OCI-LY1 (cell line): Measurements from ENCODE around the gene PSD4.

Source experiments
- H2AFZ ChIP-seq: fragments of 200-600 bp; sonication (generic), shearing (Covaris generic); 2 replicates; pipeline ENCODE4 v1.6.0; 2014; ENCODE audit warnings: antibody characterized with exemption, mild to moderate bottlenecking, low read length
- H3F3A ChIP-seq: fragments of 200-600 bp; sonication (generic), shearing (Covaris generic); 2 replicates; pipeline ENCODE4 v1.6.0; 2014; ENCODE audit warnings: mild to moderate bottlenecking, antibody characterized with exemption, low read length, moderate library complexity; ENCODE audit not compliant: insufficient read depth
- H3K27ac ChIP-seq: fragments of 200-600 bp; sonication (generic); 2 replicates; pipeline ENCODE4 v1.5.1; 2014; ENCODE audit warnings: low read length, mixed run types, mild to moderate bottlenecking, low read depth; ENCODE audit not compliant: poor library complexity, severe bottlenecking
- H3K27me3 ChIP-seq: fragments of 200-600 bp; sonication (generic); 2 replicates; pipeline ENCODE4 v1.6.0; 2014; ENCODE audit warnings: antibody characterized with exemption, mild to moderate bottlenecking, low read length, moderate library complexity; ENCODE audit not compliant: insufficient read depth
- H3K36me3 ChIP-seq: fragments of 200-600 bp; sonication (generic); 2 replicates; pipeline ENCODE4 v1.6.1; 2014; ENCODE audit warnings: mild to moderate bottlenecking, antibody characterized with exemption, low read length, moderate library complexity, mixed read lengths; ENCODE audit not compliant: insufficient read depth
- H3K4me1 ChIP-seq: fragments of 200-600 bp; sonication (generic); 2 replicates; pipeline ENCODE4 v1.5.1; 2014; ENCODE audit warnings: mild to moderate bottlenecking, low read length, moderate library complexity; ENCODE audit not compliant: insufficient read depth, severe bottlenecking
- H3K4me2 ChIP-seq: fragments of 200-600 bp; sonication (generic), shearing (Covaris generic); 2 replicates; pipeline ENCODE4 v1.6.1; 2014; ENCODE audit warnings: low read length
- H3K4me3 ChIP-seq: fragments of 200-600 bp; sonication (generic); 2 replicates; pipeline ENCODE4 v1.5.1; 2014; ENCODE audit warnings: low read length, low read depth, mild to moderate bottlenecking, mixed read lengths; ENCODE audit not compliant: poor library complexity, severe bottlenecking
- H3K79me2 ChIP-seq: fragments of 200-600 bp; shearing (Covaris generic); 2 replicates; pipeline ENCODE4 v1.6.1; 2016; ENCODE audit warnings: mixed run types, low read length, mixed read lengths; ENCODE audit not compliant: insufficient read depth
- H3K9ac ChIP-seq: fragments of 200-600 bp; sonication (generic), shearing (Covaris generic); 2 replicates; pipeline ENCODE4 v1.6.1; 2014; ENCODE audit warnings: mild to moderate bottlenecking, low read length, mixed read lengths
- H3K9me2 ChIP-seq: fragments of 200-600 bp; sonication (generic), shearing (Covaris generic); 2 replicates; pipeline ENCODE4 v1.6.1; 2014; ENCODE audit warnings: low read depth, mild to moderate bottlenecking, low read length, mixed read lengths
- H3K9me3 ChIP-seq: fragments of 200-600 bp; shearing (Covaris generic); 2 replicates; pipeline ENCODE4 v1.6.1; 2014; ENCODE audit warnings: low read length, mixed read lengths
- H4K20me1 ChIP-seq: fragments of 200-600 bp; sonication (generic), shearing (Covaris generic); 2 replicates; pipeline ENCODE4 v1.6.0; 2016; ENCODE audit warnings: mild to moderate bottlenecking, low read length; ENCODE audit not compliant: insufficient read depth
- EZH2 ChIP-seq: fragments of 200-600 bp; sonication (generic), shearing (Covaris generic); IDR thresholded peaks from 2 replicates; pipeline ENCODE4 v1.8.0; 2017; ENCODE audit warnings: borderline replicate concordance, mixed run types, mild to moderate bottlenecking, antibody characterized with exemption, low read length, moderate library complexity, mixed read lengths
- TF ChIP-seq, protein P1 (sequence below): fragments of 200-600 bp; sonication (generic), shearing (Covaris generic); IDR thresholded peaks from 2 replicates; pipeline ENCODE4 v1.5.1; 2017; ENCODE audit warnings: mild to moderate bottlenecking, antibody characterized with exemption, low read length, moderate library complexity, mixed read lengths

Gene PSD4

GRCh38 chr2:113158884-113159553 is 14.8 kb upstream of the PSD4 start:
- H3K9me3 ChIP-seq, result no peaks in the 10 kb centered on the region
- no peaks in the 10 kb centered on the region for H3K4me1 ChIP-seq
- no peaks in the 10 kb centered on the region for H3K9me2 ChIP-seq
- no peaks in the 10 kb centered on the region for H3K36me3 ChIP-seq
- no peak overlapping the region for H3K4me3 ChIP-seq
- H3K27me3 ChIP-seq, result peaks cover 6% of the 10 kb centered on the region; the same call in 1 of the 2 replicates
- no peaks in the 10 kb centered on the region for H4K20me1 ChIP-seq
- no peak overlapping the region for H3K9ac ChIP-seq
- no peaks in the 10 kb centered on the region for H3F3A ChIP-seq
- H3K27ac ChIP-seq, result no peak overlapping the region
- no peaks in the 10 kb centered on the region for H3K79me2 ChIP-seq
- H2AFZ ChIP-seq, result no peak overlapping the region
- TF ChIP-seq, protein P1, sequence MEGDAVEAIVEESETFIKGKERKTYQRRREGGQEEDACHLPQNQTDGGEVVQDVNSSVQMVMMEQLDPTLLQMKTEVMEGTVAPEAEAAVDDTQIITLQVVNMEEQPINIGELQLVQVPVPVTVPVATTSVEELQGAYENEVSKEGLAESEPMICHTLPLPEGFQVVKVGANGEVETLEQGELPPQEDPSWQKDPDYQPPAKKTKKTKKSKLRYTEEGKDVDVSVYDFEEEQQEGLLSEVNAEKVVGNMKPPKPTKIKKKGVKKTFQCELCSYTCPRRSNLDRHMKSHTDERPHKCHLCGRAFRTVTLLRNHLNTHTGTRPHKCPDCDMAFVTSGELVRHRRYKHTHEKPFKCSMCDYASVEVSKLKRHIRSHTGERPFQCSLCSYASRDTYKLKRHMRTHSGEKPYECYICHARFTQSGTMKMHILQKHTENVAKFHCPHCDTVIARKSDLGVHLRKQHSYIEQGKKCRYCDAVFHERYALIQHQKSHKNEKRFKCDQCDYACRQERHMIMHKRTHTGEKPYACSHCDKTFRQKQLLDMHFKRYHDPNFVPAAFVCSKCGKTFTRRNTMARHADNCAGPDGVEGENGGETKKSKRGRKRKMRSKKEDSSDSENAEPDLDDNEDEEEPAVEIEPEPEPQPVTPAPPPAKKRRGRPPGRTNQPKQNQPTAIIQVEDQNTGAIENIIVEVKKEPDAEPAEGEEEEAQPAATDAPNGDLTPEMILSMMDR, result no peak
- TF ChIP-seq EZH2, result no peak
- H3K4me2 ChIP-seq, result no peak overlapping the region

GRCh38 chr2:113160248-113160647 is 13.5 kb upstream of the PSD4 start:
- Histone ChIP-seq H3K4me2 (no peak overlapping the region), H3K9ac (no peak overlapping the region), H3K27me3 (peaks cover 6% of the 10 kb centered on the region; the same call in 1 of the 2 replicates), H3K36me3 (no peaks in the 10 kb centered on the region), H3K9me3 (no peaks in the 10 kb centered on the region), H4K20me1 (no peaks in the 10 kb centered on the region), H3K4me3 (no peak overlapping the region), H3K4me1 (peaks cover 2% of the 10 kb centered on the region), H3K27ac (no peak overlapping the region), H3F3A (no peaks in the 10 kb centered on the region), H3K79me2 (no peaks in the 10 kb centered on the region), H3K9me2 (no peaks in the 10 kb centered on the region), H2AFZ (no peak overlapping the region)
- TF ChIP-seq, protein P1, result no peak
- TF ChIP-seq EZH2, result no peak

DNA sequence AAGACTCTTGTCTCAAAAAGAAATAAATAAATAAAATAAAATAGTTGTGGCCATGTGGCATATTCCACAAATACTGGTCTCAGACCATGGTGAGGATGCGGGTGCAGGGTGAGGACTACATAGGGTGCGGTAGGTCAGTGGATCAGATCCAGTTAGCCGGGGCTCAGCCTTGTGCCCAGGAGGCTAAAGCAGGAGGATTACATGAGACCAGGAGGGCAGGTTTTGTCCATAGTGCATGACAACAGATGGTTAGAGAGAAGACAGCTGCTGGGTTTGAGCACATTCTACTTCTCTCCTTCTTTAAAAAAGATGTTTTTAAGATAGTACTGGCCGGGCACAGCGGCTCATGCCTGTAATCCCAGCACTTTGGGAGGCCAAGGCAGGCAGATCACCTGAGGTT is 12.8 kb upstream of the PSD4 start:
- H3F3A ChIP-seq, result no peaks in the 10 kb centered on the region
- H3K27ac ChIP-seq, result no peak overlapping the region
- peaks cover 6% of the 10 kb centered on the region; the same call in 1 of the 2 replicates for H3K27me3 ChIP-seq
- H3K9me2 ChIP-seq, result no peaks in the 10 kb centered on the region
- H2AFZ ChIP-seq, result no peak overlapping the region
- no peaks in the 10 kb centered on the region for H3K79me2 ChIP-seq
- H3K9me3 ChIP-seq, result no peaks in the 10 kb centered on the region
- H4K20me1 ChIP-seq, result no peaks in the 10 kb centered on the region
- H3K9ac ChIP-seq, result no peak overlapping the region
- TF ChIP-seq, protein P1, result no peak
- no peak for TF ChIP-seq EZH2
- H3K36me3 ChIP-seq, result no peaks in the 10 kb centered on the region
- H3K4me2 ChIP-seq, result no peak overlapping the region
- H3K4me1 ChIP-seq, result peaks cover 5% of the 10 kb centered on the region
- H3K4me3 ChIP-seq, result no peak overlapping the region
